D721Med (cell line): ENCODE data around the gene CUL2.
"Not testable (repeated sequence)": the region's sequence is repeated elsewhere in the genome, so short reads cannot be mapped to it uniquely, and the experiment has no call there.

Source experiments
- DNase-seq: peaks from one replicate; pipeline ENCODE4 v3.0.0; 2011; ENCODE audit warnings: low spot score; ENCODE audit not compliant: insufficient read length
- FAIRE-seq: peaks from 2 replicates; lab custom pipeline; 2011; peaks lifted over from hg19 to GRCh38; lab: Jason Lieb, UNC
- TF ChIP-seq, protein P1 (sequence below): IDR thresholded peaks from 2 replicates; pipeline ENCODE4 v1.5.1; 2012; ENCODE audit warnings: mild to moderate bottlenecking, control low read depth; ENCODE audit not compliant: insufficient read depth; ENCODE audit errors: missing control alignments

CUL2 gene

GRCh38 chr10:34985146-34985545, 105.0 kb downstream of the CUL2 start:
- no peak for DNase-seq
- TF ChIP-seq, protein P1, sequence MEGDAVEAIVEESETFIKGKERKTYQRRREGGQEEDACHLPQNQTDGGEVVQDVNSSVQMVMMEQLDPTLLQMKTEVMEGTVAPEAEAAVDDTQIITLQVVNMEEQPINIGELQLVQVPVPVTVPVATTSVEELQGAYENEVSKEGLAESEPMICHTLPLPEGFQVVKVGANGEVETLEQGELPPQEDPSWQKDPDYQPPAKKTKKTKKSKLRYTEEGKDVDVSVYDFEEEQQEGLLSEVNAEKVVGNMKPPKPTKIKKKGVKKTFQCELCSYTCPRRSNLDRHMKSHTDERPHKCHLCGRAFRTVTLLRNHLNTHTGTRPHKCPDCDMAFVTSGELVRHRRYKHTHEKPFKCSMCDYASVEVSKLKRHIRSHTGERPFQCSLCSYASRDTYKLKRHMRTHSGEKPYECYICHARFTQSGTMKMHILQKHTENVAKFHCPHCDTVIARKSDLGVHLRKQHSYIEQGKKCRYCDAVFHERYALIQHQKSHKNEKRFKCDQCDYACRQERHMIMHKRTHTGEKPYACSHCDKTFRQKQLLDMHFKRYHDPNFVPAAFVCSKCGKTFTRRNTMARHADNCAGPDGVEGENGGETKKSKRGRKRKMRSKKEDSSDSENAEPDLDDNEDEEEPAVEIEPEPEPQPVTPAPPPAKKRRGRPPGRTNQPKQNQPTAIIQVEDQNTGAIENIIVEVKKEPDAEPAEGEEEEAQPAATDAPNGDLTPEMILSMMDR = no peak
- no peak for FAIRE-seq

DNA sequence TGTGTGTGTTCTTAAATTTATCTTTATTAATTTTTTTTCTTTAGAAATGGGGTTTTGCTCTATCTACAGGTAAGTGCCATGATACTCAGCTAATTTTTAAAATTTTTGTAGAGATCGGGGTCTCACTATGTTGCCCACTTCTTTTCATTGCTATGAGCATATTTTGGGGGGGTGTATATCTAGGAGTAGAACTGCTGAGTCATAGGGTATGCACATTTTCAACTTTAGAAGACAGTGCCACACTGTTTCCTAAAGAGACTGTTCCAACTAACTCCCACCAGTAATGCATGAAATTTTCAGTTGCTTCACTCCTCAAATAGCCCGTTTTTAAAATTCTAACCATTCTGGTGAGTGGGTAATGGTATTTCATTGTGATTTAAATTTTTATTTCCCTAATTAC, 108.3 kb downstream of the CUL2 start:
- DNase-seq = no peak
- TF ChIP-seq, protein P1 = no peak
- FAIRE-seq = no peak

GRCh38 chr10:34979938-34980337, 110.2 kb downstream of the CUL2 start:
- no peak for FAIRE-seq
- no peak for DNase-seq
- TF ChIP-seq, protein P1 = no peak

GRCh38 chr10:34978080-34978479, 112.1 kb downstream of the CUL2 start:
- FAIRE-seq (no peak), DNase-seq (no peak)
- TF ChIP-seq, protein P1 = no peak

GRCh38 chr10:34976380-34976910, 113.7 kb downstream of the CUL2 start:
- FAIRE-seq, DNase-seq: not testable (repeated sequence)

GRCh38 chr10:34974364-34975065, 115.6 kb downstream of the CUL2 start:
- TF ChIP-seq, protein P1 = peak; percentile 3
- not testable (repeated sequence) for FAIRE-seq, DNase-seq

- FAIRE-seq, DNase-seq: not testable (repeated sequence)
Measured at GRCh38 chr10:34973757-34974156, 116.4 kb downstream of the CUL2 start.

DNA sequence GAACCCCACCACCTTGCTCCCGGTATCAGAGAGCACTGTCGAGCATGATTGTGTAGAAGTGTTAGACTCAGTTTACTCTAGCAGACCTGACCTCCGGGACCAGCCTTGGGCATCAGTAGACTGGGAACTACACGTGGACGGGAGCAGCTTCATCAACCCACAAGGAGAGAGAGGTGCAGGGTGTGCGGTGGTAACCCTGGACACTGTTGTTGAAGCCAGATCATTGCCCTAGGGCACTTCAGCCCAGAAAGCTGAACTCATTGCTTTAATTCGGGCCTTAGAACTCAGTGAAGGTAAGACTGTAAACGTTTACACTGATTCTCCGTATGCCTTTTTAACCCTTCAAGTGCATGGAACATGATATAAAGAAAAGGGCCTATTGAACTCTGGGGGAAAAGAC, 117.0 kb downstream of the CUL2 start:
- not testable (repeated sequence) for FAIRE-seq, DNase-seq

DNA sequence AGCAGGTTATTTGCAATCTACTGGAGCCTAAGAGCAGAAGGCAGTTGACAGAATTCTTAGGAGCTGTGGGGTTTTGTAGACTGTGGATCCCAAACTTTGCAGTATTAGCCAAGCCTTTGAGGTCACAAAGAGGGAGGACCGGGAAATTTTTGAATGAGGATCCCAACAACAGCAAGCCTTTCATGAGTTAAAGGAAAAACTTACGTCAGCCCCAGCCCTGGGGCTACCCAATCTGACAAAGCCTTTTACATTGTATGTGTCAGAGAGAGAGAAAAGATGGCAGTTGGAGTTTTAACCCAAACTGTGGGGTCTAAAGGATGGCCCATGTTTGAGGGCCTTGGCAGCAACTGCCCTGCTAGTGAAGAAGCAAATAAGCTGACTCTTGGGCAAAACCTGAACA, 117.5 kb downstream of the CUL2 start:
- not testable (repeated sequence) for DNase-seq, FAIRE-seq

DNA sequence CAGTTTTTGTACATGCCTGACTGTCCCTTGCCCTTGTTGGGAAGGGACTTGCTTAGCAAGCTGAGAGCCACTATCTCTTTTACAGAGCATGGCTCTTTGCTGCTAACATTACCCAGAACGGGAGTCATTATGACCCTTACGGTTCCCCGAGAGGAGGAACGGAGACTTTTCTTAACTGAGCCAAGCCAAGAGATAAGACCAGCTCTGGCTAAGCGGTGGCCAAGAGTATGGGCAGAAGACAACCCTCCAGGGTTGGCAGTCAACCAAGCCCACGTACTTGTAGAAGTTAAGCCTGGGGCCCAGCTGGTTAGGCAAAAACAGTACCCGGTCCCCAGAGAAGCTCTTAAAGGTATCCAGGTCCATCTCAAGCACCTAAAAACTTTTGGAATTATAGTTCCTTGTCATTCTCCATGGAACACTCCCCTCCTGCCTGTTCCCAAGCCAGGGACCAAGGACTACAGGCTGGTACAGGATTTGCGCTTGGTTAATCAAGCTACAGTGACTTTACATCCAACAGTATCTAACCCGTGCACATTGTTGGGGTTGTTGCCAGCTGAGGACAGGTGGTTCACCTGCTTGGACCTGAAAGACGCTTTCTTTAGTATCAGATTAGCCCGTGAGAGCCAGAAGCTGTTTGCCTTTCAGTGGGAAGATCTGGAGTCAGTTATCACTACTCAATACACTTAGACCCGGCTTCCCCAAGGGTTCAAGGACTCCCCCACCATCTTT, 118.4 kb downstream of the CUL2 start:
- not testable (repeated sequence) for DNase-seq, FAIRE-seq
